HepG2 (cell line): ENCODE results near the gene FAM131A. TPM values are rescaled to one million over a fixed set of nuclear protein-coding genes. Genes with fewer than 3 reads are reported as not detected.

Source experiments
- AHR ChIP-seq: IDR thresholded peaks from 2 replicates; pipeline ENCODE4 v1.6.1; 2018; ENCODE audit warnings: missing genetic modification reagents, missing compliant biosample characterization
- ATF1 ChIP-seq: IDR thresholded peaks from 2 replicates; pipeline ENCODE4 v1.6.1; 2016; ENCODE audit warnings: mild to moderate bottlenecking, control low read depth
- BORCS8-MEF2B ChIP-seq: sonication (generic); formaldehyde crosslinking; IDR thresholded peaks from 2 replicates; pipeline ENCODE4 v1.8.0; 2022; ENCODE audit warnings: mild to moderate bottlenecking, missing genetic modification reagents
- CAMTA2 ChIP-seq: sonication (generic); formaldehyde crosslinking; IDR thresholded peaks from 2 replicates; pipeline ENCODE4 v1.4.0; 2020; ENCODE audit warnings: mild to moderate bottlenecking, missing genetic modification reagents, borderline replicate concordance
- DRAP1 ChIP-seq: IDR thresholded peaks from 2 replicates; pipeline ENCODE4 v1.6.1; 2016; ENCODE audit warnings: missing genetic modification reagents, missing compliant biosample characterization
- ETV6 ChIP-seq: sonication (generic); formaldehyde crosslinking; conservative IDR thresholded peaks from 2 replicates; pipeline ENCODE4 v1.4.0; 2020; ENCODE audit warnings: missing genetic modification reagents
- HMG20B ChIP-seq: conservative IDR thresholded peaks from 2 replicates; pipeline ENCODE4 v1.6.1; 2016; ENCODE audit warnings: missing genetic modification reagents, missing compliant biosample characterization
- HNF1B ChIP-seq: sonication (generic); formaldehyde crosslinking; IDR thresholded peaks from 2 replicates; pipeline ENCODE4 v1.5.1; 2020; ENCODE audit warnings: mild to moderate bottlenecking, moderate library complexity, missing genetic modification reagents
- JUN ChIP-seq: sonication (generic); formaldehyde crosslinking; IDR thresholded peaks from 2 replicates; pipeline ENCODE4 v1.4.0; 2020; ENCODE audit warnings: mild to moderate bottlenecking, missing genetic modification reagents
- MTA3 ChIP-seq: sonication (generic); formaldehyde crosslinking; IDR thresholded peaks from 2 replicates; pipeline ENCODE4 v1.4.0; 2020; ENCODE audit warnings: missing genetic modification reagents
- NCOR1 ChIP-seq: fragments of 200-600 bp; sonication (generic); IDR thresholded peaks from 2 replicates; pipeline ENCODE4 v1.7.0; 2017; ENCODE audit warnings: antibody characterized with exemption, low read length, borderline replicate concordance
- NFKB2 ChIP-seq: sonication (generic); formaldehyde crosslinking; IDR thresholded peaks from 2 replicates; pipeline ENCODE4 v1.4.0; 2020; ENCODE audit warnings: missing genetic modification reagents, borderline replicate concordance
- NRL ChIP-seq: sonication (generic); formaldehyde crosslinking; IDR thresholded peaks from 2 replicates; pipeline ENCODE4 v1.5.0; 2020; ENCODE audit warnings: missing genetic modification reagents, mild to moderate bottlenecking, moderate library complexity, borderline replicate concordance
- PAF1 ChIP-seq: IDR thresholded peaks from 2 replicates; pipeline ENCODE4 v1.6.1; 2016; ENCODE audit warnings: missing genetic modification reagents, missing compliant biosample characterization
- POGZ ChIP-seq: sonication (generic); formaldehyde crosslinking; IDR thresholded peaks from 2 replicates; pipeline ENCODE4 v1.4.0; 2020; ENCODE audit warnings: mild to moderate bottlenecking, missing genetic modification reagents
- RELA ChIP-seq: sonication (generic); formaldehyde crosslinking; IDR thresholded peaks from 2 replicates; pipeline ENCODE4 v1.4.0; 2020; ENCODE audit warnings: missing genetic modification reagents
- SALL2 ChIP-seq: sonication (generic); formaldehyde crosslinking; IDR thresholded peaks from 2 replicates; pipeline ENCODE4 v1.8.1; 2023; ENCODE audit warnings: mild to moderate bottlenecking, missing genetic modification reagents, inconsistent platforms
- SRF ChIP-seq: IDR thresholded peaks from 2 replicates; pipeline ENCODE4 v1.6.1; 2011; ENCODE audit warnings: mild to moderate bottlenecking, low read depth, low read length, moderate library complexity
- TAF1 ChIP-seq: sonication (generic); formaldehyde crosslinking; IDR thresholded peaks from 2 replicates; pipeline ENCODE4 v1.4.0; 2020; ENCODE audit warnings: missing genetic modification reagents
- TCF12 ChIP-seq, 2 experiments: fragments of 450-650 bp in 1 of 2; sonication (generic) in 1 of 2; formaldehyde crosslinking in 1 of 2; IDR thresholded peaks; 2 replicates each; pipeline versions ENCODE4 v1.6.1 to v1.8.0; 2017 to 2022; ENCODE audit warnings: antibody characterized with exemption in 1 of 2, mild to moderate bottlenecking in 1 of 2, missing genetic modification reagents in 1 of 2, moderate library complexity in 1 of 2
- TMF1 ChIP-seq: sonication (generic); formaldehyde crosslinking; IDR thresholded peaks from 2 replicates; pipeline ENCODE4 v1.8.1; 2022; ENCODE audit warnings: low read depth, missing genetic modification reagents
- ZFP36L2 ChIP-seq: sonication (generic); formaldehyde crosslinking; IDR thresholded peaks from 2 replicates; pipeline ENCODE4 v1.4.0; 2020; ENCODE audit warnings: missing genetic modification reagents
- ZFP82 ChIP-seq: sonication (generic); formaldehyde crosslinking; IDR thresholded peaks from 2 replicates; pipeline ENCODE4 v1.5.1; 2020; ENCODE audit warnings: mild to moderate bottlenecking, missing genetic modification reagents, borderline replicate concordance
- ZNF205 ChIP-seq: IDR thresholded peaks from 2 replicates; pipeline ENCODE4 v1.6.1; 2018; ENCODE audit warnings: missing biosample characterization, missing genetic modification reagents
- ZNF260 ChIP-seq: sonication (generic); formaldehyde crosslinking; IDR thresholded peaks from 2 replicates; pipeline ENCODE4 v1.4.0; 2020; ENCODE audit warnings: missing genetic modification reagents, low read depth, mild to moderate bottlenecking, borderline replicate concordance
- ZNF282 ChIP-seq: fragments of 450-650 bp; IDR thresholded peaks from 2 replicates; pipeline ENCODE4 v1.6.1; 2018; ENCODE audit not compliant: partially characterized antibody
- ZNF317 ChIP-seq: sonication (generic); formaldehyde crosslinking; IDR thresholded peaks from 2 replicates; pipeline ENCODE4 v1.5.0; 2020; ENCODE audit warnings: mild to moderate bottlenecking, missing genetic modification reagents
- ZNF34 ChIP-seq: sonication (generic); formaldehyde crosslinking; IDR thresholded peaks from 2 replicates; pipeline ENCODE4 v1.4.0; 2020; ENCODE audit warnings: mild to moderate bottlenecking, missing genetic modification reagents, borderline replicate concordance
- ZNF7 ChIP-seq: IDR thresholded peaks from 2 replicates; pipeline ENCODE4 v1.6.1; 2016; ENCODE audit warnings: missing biosample characterization, missing genetic modification reagents
- ZNF746 ChIP-seq: sonication (generic); formaldehyde crosslinking; IDR thresholded peaks from 2 replicates; pipeline ENCODE4 v1.8.0; 2022; ENCODE audit warnings: mild to moderate bottlenecking, missing genetic modification reagents
- ZNF768 ChIP-seq: sonication (generic); formaldehyde crosslinking; IDR thresholded peaks from 2 replicates; pipeline ENCODE4 v1.4.0; 2020; ENCODE audit warnings: missing genetic modification reagents
- ZNF775 ChIP-seq: sonication (generic); formaldehyde crosslinking; IDR thresholded peaks from 2 replicates; pipeline ENCODE4 v1.4.0; 2020; ENCODE audit warnings: missing genetic modification reagents, mild to moderate bottlenecking, moderate library complexity, borderline replicate concordance
- ZNF780A ChIP-seq: sonication (generic); formaldehyde crosslinking; IDR thresholded peaks from 2 replicates; pipeline ENCODE4 v1.8.0; 2022; ENCODE audit warnings: mild to moderate bottlenecking, missing genetic modification reagents, moderate library complexity
- polyA plus RNA-seq, 8 experiments: library from polyadenylated mRNA; depleted of rRNA in 3 of 8; stranded (reverse) in 7 of 8; unstranded in 1 of 8; fragments of >200 nt; fragmentation: Illumina TruSeq in 4 of 8; extraction: Trizol in 4 of 8; gene quantifications; 2 replicates each; pipeline versions ENCODE4 v1.2.1 to v1.2.3, GENCODE V29; 2011 to 2016; ENCODE audit warnings: low read depth in 4 of 8, missing spikeins in 1 of 8, mixed read lengths in 1 of 8; ENCODE audit not compliant: insufficient read depth in 1 of 8
- total RNA-seq, 5 experiments: library from RNA; depleted of rRNA; stranded (reverse); fragments of >200 nt; fragmentation: Illumina TruSeq; extraction: Trizol; gene quantifications; 2 replicates each; pipeline ENCODE4 v1.2.3, GENCODE V29; 2016; ENCODE audit warnings: low read depth in 1 of 5

The FAM131A gene
- total and polyA plus RNA-seq, 2 of the 13 experiments (the other 11 are each of a cell fraction or from before 2014, with no cell fraction given) = 9.2 to 9.3 TPM

GRCh38 chr3:184377882-184378445 lies 40.6 kb downstream of the FAM131A start, which contains the start of gene THPO (continued):
- no peak for TF ChIP-seq ZNF775
- no peak for TF ChIP-seq POGZ
- no peak for TF ChIP-seq CAMTA2 (CRISPR knock-in tag)
- TF ChIP-seq ZNF7 = peak; percentile 39; the same call in 1 of the 2 replicates
- TF ChIP-seq ATF1 (CRISPR knock-in tag) = peak; percentile 90
- peak; percentile 73 for TF ChIP-seq BORCS8-MEF2B (CRISPR knock-in tag)
- no peak for TF ChIP-seq MTA3 (CRISPR knock-in tag)
- no peak for TF ChIP-seq JUN (CRISPR knock-in tag)
- TF ChIP-seq NCOR1 = peak; percentile 45; the same call in 1 of the 2 replicates
- TF ChIP-seq RELA (CRISPR knock-in tag) = no peak
- TF ChIP-seq ZNF746 (CRISPR knock-in tag) = peak; percentile 49; the same call in 1 of the 2 replicates
- TF ChIP-seq ZNF317 (CRISPR knock-in tag) = no peak
- no peak for TF ChIP-seq TMF1 (CRISPR knock-in tag)
- no peak for TF ChIP-seq ETV6
- TF ChIP-seq SALL2 (CRISPR knock-in tag) = no peak
- TF ChIP-seq ZNF282 = no peak
- TF ChIP-seq ZNF260 = no peak
- peak; percentile 68; the same call in 1 of the 2 replicates for TF ChIP-seq NFKB2 (CRISPR knock-in tag)
- no peak for TF ChIP-seq TCF12 (IDR thresholded peaks at IDR 0.05)
- TF ChIP-seq TCF12 (CRISPR knock-in tag; IDR thresholded peaks at IDR 0.05) = no peak
- TF ChIP-seq DRAP1 (CRISPR knock-in tag) = peak; percentile 89
- no peak for TF ChIP-seq PAF1
- TF ChIP-seq AHR (CRISPR knock-in tag) = no peak
- TF ChIP-seq ZFP82 (CRISPR knock-in tag) = no peak
- no peak for TF ChIP-seq ZNF768 (CRISPR knock-in tag)
- TF ChIP-seq ZNF34 (CRISPR knock-in tag) = 0 out of 2 replicates have a peak, but pooled peaks have one; percentile 60
- TF ChIP-seq ZFP36L2 (CRISPR knock-in tag) = no peak
- peak; percentile 84 for TF ChIP-seq TAF1 (CRISPR knock-in tag)
- TF ChIP-seq NRL (CRISPR knock-in tag) = peak; percentile 37; the same call in 1 of the 2 replicates
- no peak; the same call in 1 of the 2 replicates for TF ChIP-seq HMG20B
- TF ChIP-seq HNF1B (CRISPR knock-in tag) = peak; percentile 90
- no peak for TF ChIP-seq ZNF780A
- no peak for TF ChIP-seq ZNF205 (CRISPR knock-in tag)
- TF ChIP-seq SRF = no peak
